Upper lobe of left lung (tissue), 6 donors: Measurements from ENCODE around the gene CLEC1A. TPM values are rescaled to one million over a fixed set of nuclear protein-coding genes. Genes with fewer than 3 reads are reported as not detected.
A peak's percentile ranks its signal among the peaks of the same experiment; 100 is the strongest.

Experiments used
- ATAC-seq, 2 donors: fragments of 200-7000 bp; cut with Tn5 transposase; one replicate each; pipeline ENCODE4 v1.9.1; 2022; ENCODE audit warnings: mild to moderate bottlenecking in 2 of 2, moderate library complexity in 2 of 2; ENCODE audit not compliant: low FRiP score in 2 of 2
- DNase-seq, 2 donors: peaks; one replicate each; pipeline ENCODE4 v3.0.0-alpha.2; 2019 to 2020
- H3K27ac ChIP-seq, 4 donors: fragments of 200-600 bp; sonication (generic); one replicate each; pipeline ENCODE4 v1.5.1; 2016 to 2019
- H3K27me3 ChIP-seq, 4 donors: fragments of 200-600 bp; sonication (generic); one replicate each; pipeline ENCODE4 v1.5.1; 2017 to 2019
- H3K36me3 ChIP-seq, 4 donors: fragments of 200-600 bp; sonication (generic); one replicate each; pipeline ENCODE4 v1.5.1; 2016 to 2019
- H3K4me1 ChIP-seq, 4 donors: fragments of 200-600 bp; sonication (generic); one replicate each; pipeline ENCODE4 v1.5.1; 2018 to 2019
- H3K4me3 ChIP-seq, 4 donors: fragments of 200-600 bp; sonication (generic); one replicate each; pipeline ENCODE4 v1.5.1; 2017 to 2019; ENCODE audit warnings: mild to moderate bottlenecking in 2 of 4, moderate library complexity in 1 of 4
- H3K9me3 ChIP-seq, 4 donors: fragments of 200-600 bp; sonication (generic); one replicate each; pipeline ENCODE4 v1.5.1; 2018 to 2019
- EP300 ChIP-seq, 4 donors: sonication (generic); formaldehyde crosslinking; IDR thresholded peaks; one replicate each; pipeline ENCODE4 v1.5.1; 2017; ENCODE audit warnings: antibody characterized with exemption in 4 of 4, control low read depth in 2 of 4
- POLR2A ChIP-seq, 4 donors: fragments of 450-650 bp; IDR thresholded peaks; one replicate each; pipeline ENCODE4 v1.5.1; 2016 to 2017; ENCODE audit warnings: antibody characterized with exemption in 4 of 4, mild to moderate bottlenecking in 2 of 4
- POLR2AphosphoS5 ChIP-seq, 2 donors: sonication (generic); formaldehyde crosslinking; IDR thresholded peaks; one replicate each; pipeline ENCODE4 v1.5.1; 2017; ENCODE audit warnings: antibody characterized with exemption in 2 of 2
- WGBS, 2 donors: methylation state at CpG; one replicate each; pipeline ENCODE4 v1.1.5; 2017 to 2018; 5-methylcytosine and 5-hydroxymethylcytosine counted together
- total RNA-seq, 6 donors: library from RNA; depleted of rRNA in 4 of 6; stranded (reverse); fragments of >200 nt in 4 of 6; gene quantifications; one replicate each; pipeline versions ENCODE4 v1.1.0 to v1.2.1, GENCODE V29; 2016 to 2021
- TF ChIP-seq, protein P1 (sequence below), 6 experiments: fragments of 450-650 bp in 4 of 6; fragments of 200-600 bp in 2 of 6; sonication (generic) in 2 of 6; IDR thresholded peaks; one replicate each; pipeline ENCODE4 v1.5.1; 2016 to 2019; ENCODE audit warnings: antibody characterized with exemption in 6 of 6
- donor health status: DM: no; HTN: no; CAD: no; lungs with moderate emphysema.
- donor health status: DM: no; HTN: yes; CAD: no; lungs with severe emphysema.

The CLEC1A gene, protein sequence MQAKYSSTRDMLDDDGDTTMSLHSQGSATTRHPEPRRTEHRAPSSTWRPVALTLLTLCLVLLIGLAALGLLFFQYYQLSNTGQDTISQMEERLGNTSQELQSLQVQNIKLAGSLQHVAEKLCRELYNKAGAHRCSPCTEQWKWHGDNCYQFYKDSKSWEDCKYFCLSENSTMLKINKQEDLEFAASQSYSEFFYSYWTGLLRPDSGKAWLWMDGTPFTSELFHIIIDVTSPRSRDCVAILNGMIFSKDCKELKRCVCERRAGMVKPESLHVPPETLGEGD
- 10 to 100 TPM in 1 of 6 donors, 1 to 10 TPM in 5; 3.9 to 13.0 (median 6.3) TPM for total RNA-seq

DNA sequence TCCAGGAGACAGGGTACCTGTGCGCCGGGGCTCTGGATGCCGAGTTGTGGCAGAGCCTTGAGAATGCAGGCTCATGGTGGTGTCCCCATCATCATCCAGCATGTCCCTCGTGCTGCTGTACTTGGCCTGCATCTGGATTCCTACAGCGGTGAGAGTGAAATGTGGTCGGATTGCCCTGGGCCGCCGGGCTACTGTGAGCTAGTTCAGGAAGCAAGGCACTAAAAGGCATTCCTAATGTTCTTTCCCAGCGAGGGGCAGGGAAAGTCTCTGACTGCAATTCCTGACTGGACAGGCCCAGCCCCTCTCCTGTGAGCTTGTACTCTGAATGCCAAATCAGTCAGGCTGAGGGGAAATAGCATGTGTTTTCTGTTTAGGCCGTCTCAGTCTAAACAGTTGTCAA, at the start of gene CLEC1A:
Gene CLEC1A, minus strand, starts transcription at position 195 of the 400 bp plus-strand sequence. Its CDS starts 63 bp downstream, at position 132.
- H3K36me3 ChIP-seq: no peaks in the 10 kb centered on the region
- H3K27me3 ChIP-seq: no peaks in the 10 kb centered on the region
- no peak for ATAC-seq
- peak in 1 of 2 donors; percentile 20 for DNase-seq
- peaks cover 8 to 19% (median 13%) of the 10 kb centered on the region in 4 donors for H3K4me1 ChIP-seq
- H3K4me3 ChIP-seq: peak within 1 kb of the TSS in 3 of 4 donors; percentile 9 to 43 (median 39)
- no peaks in the 10 kb centered on the region for H3K9me3 ChIP-seq
- H3K27ac ChIP-seq: peak within 1 kb of the TSS; percentile 70 to 81 (median 75)
- TF ChIP-seq, protein P1, sequence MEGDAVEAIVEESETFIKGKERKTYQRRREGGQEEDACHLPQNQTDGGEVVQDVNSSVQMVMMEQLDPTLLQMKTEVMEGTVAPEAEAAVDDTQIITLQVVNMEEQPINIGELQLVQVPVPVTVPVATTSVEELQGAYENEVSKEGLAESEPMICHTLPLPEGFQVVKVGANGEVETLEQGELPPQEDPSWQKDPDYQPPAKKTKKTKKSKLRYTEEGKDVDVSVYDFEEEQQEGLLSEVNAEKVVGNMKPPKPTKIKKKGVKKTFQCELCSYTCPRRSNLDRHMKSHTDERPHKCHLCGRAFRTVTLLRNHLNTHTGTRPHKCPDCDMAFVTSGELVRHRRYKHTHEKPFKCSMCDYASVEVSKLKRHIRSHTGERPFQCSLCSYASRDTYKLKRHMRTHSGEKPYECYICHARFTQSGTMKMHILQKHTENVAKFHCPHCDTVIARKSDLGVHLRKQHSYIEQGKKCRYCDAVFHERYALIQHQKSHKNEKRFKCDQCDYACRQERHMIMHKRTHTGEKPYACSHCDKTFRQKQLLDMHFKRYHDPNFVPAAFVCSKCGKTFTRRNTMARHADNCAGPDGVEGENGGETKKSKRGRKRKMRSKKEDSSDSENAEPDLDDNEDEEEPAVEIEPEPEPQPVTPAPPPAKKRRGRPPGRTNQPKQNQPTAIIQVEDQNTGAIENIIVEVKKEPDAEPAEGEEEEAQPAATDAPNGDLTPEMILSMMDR (IDR thresholded peaks at IDR 0.05): no peak
- TF ChIP-seq POLR2AphosphoS5 (IDR thresholded peaks at IDR 0.05): peak; percentile 86 to 87
- TF ChIP-seq POLR2A (IDR thresholded peaks at IDR 0.05): peak in 2 of 4 donors; percentile 32 to 58
- TF ChIP-seq EP300 (IDR thresholded peaks at IDR 0.05): peak in 1 of 4 donors; percentile 7
- 46 to 55% methylated on average over 4 to 10 of the region's 10 CpGs for WGBS, 2 donors

GRCh38 chr12:10147714-10148403, 49.1 kb upstream of the CLEC1A start:
- WGBS, 2 donors: 88 to 92% methylated on average over 5 of the region's 5 CpGs
- H3K27me3 ChIP-seq: no peaks in the 10 kb centered on the region
- no peak overlapping the region for H3K27ac ChIP-seq
- H3K36me3 ChIP-seq: no peaks in the 10 kb centered on the region
- no peak for DNase-seq
- TF ChIP-seq POLR2AphosphoS5 (IDR thresholded peaks at IDR 0.05): no peak
- TF ChIP-seq POLR2A (IDR thresholded peaks at IDR 0.05): no peak
- TF ChIP-seq, protein P1 (IDR thresholded peaks at IDR 0.05): no peak
- no peak for TF ChIP-seq EP300 (IDR thresholded peaks at IDR 0.05)
- no peaks in the 10 kb centered on the region for H3K9me3 ChIP-seq
- H3K4me1 ChIP-seq: peaks cover 0 to 3% (median under 1%) of the 10 kb centered on the region in 4 donors
- no peak for ATAC-seq
- no peak overlapping the region for H3K4me3 ChIP-seq

DNA sequence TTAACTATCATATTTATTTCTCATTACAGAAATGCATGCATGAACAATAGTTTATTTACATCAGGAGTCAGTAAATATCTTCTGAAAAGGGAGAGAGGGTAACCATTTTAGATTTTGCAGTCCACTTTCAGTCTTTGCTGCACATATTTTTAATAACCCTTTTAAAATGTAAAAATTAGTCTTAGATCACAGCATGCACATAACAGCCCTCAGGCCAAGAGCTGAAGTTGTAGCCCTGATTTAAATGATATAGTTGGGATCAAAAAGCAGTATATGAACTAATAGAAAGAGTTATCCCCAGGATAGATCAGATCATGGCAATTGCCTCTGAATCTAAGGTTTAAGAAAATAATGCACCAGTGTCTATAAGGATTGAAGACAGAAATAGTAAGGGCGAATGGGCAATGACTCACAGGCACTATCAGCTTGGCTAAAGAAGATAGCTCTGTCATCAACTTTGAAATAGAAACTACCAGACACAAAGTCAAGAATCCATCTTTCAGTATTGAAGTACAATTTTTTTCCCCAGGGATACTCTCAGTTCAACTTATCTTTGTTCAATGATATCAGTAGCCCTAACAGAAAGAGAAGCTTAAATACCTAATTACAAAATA, 44.3 kb upstream of the CLEC1A start:
- H3K4me1 ChIP-seq: no peaks in the 10 kb centered on the region
- no peaks in the 10 kb centered on the region for H3K9me3 ChIP-seq
- 0 to 3% methylated on average over 1 of the region's 1 CpG for WGBS, 2 donors
- H3K27me3 ChIP-seq: no peaks in the 10 kb centered on the region
- TF ChIP-seq, protein P1 (IDR thresholded peaks at IDR 0.05): no peak
- TF ChIP-seq EP300 (IDR thresholded peaks at IDR 0.05) (no peak), POLR2AphosphoS5 (IDR thresholded peaks at IDR 0.05) (no peak), POLR2A (IDR thresholded peaks at IDR 0.05) (no peak)
- H3K27ac ChIP-seq: no peak overlapping the region
- no peak overlapping the region for H3K4me3 ChIP-seq
- ATAC-seq (no peak), DNase-seq (no peak)
- no peaks in the 10 kb centered on the region for H3K36me3 ChIP-seq

DNA sequence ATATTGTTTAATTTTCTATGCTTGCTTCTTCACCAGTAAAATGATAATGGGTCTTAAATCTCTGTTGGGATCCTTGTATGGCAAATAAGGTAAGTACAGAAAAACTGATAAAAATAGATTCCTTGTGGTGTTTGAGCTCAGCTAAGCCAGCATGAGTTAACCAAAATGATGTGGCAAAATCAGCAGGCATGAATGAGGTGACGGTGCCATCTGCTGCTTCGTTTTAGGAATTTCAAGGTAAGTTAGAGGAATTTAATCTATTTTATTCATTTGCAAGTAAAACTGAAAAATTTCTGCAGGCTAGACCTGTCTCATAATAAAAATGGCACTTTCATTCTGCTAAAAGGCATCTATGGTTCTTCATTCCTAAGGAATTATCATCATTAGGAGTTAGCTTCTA, 41.2 kb upstream of the CLEC1A start:
- Histone ChIP-seq H3K4me3 (no peak overlapping the region), H3K27ac (no peak overlapping the region), H3K27me3 (no peaks in the 10 kb centered on the region), H3K36me3 (no peaks in the 10 kb centered on the region), H3K9me3 (no peaks in the 10 kb centered on the region), H3K4me1 (no peaks in the 10 kb centered on the region)
- peak in 1 of 2 donors; percentile 58 for DNase-seq
- TF ChIP-seq EP300 (IDR thresholded peaks at IDR 0.05): no peak
- TF ChIP-seq, protein P1 (IDR thresholded peaks at IDR 0.05): peak; percentile 26 to 74 (median 64)
- WGBS, 2 donors: 12 to 17% methylated on average over 2 of the region's 2 CpGs
- peak in 1 of 2 donors; percentile 75 for ATAC-seq
